ENCODE data around the gene BAG1.

Gene BAG1

DNA sequence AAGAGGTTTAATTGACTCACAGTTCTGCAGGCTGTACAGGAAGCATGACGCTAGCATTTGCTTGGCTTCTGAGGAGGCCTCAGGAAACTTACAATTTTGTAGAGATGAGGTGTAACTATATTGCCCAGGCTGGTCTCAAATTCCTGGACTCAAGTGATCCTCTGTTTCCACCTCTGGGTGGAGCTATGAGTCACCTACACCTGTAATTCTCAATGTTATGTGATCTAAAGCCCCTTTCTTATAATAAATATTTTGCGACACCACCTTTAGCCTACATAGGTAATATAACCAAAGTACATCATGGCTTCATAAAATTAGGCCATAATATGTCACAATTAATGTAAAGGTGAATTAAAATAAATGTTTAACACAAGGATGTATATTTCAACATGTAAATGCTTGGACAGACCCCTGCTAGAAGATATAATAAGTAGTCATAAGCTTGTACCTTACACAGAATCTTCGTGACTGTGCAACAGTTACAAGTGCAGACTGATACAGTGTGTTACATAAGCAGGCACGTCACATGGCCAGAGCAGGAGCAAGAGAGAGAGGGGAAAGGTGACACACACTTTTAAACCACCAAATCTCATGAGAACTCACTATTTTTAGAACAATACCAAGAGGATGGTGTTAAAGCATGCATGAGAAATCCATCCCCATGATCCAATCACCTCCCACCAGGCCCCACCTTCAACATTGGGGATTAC is 54.3 kb downstream of the BAG1 start:
- no peak overlapping the region for H3K27ac ChIP-seq (ENCODE audit: low read length)
- H3K27me3 ChIP-seq (ENCODE audit: control insufficient read depth in 1 of 2, insufficient read depth in 2 of 2, low read length in 2 of 2) = no peaks in the 10 kb centered on the region

DNA sequence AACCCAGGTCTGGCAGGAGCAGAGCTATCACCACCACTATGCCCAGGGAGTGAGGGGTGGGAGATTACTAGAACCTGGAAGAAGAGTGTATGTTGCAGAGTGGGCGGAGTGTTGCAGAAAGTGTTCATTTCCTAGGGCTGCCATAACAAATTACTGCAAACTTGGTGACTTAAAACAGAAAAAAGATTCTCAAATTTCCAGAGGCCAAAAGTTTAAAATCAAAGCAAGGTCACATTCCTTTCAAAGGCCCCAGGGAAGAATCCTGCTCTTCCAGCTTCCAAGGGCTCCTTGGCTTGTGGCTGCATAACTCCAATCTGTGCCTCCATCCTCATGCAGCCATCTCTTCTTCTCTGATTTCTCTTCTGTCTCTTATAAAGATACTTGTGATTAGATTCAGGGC is 55.1 kb downstream of the BAG1 start:
- Histone ChIP-seq H3K9me3 (ENCODE audit: control insufficient read depth in 2 of 2, low read length in 2 of 2) (no peaks in the 10 kb centered on the region), H3K4me3 (ENCODE audit: low read length in 2 of 2) (no peak overlapping the region), H3K9ac (ENCODE audit: low read length in 2 of 2) (no peak overlapping the region), H3K4me1 (ENCODE audit: control insufficient read depth, insufficient read depth, low read length) (no peaks in the 10 kb centered on the region), H3K27ac (ENCODE audit: low read length) (no peak overlapping the region), H3K27me3 (ENCODE audit: control insufficient read depth in 1 of 2, insufficient read depth in 2 of 2, low read length in 2 of 2) (no peaks in the 10 kb centered on the region), H3K36me3 (ENCODE audit: control insufficient read depth in 2 of 2, insufficient read depth in 2 of 2, low read length in 2 of 2) (no peaks in the 10 kb centered on the region)

More for the DNA sequence above, 54.3 kb downstream of the BAG1 start:
- Histone ChIP-seq H3K36me3 (ENCODE audit: control insufficient read depth in 2 of 2, insufficient read depth in 2 of 2, low read length in 2 of 2) (no peaks in the 10 kb centered on the region), H3K9ac (ENCODE audit: low read length in 2 of 2) (no peak overlapping the region), H3K9me3 (ENCODE audit: control insufficient read depth in 2 of 2, low read length in 2 of 2) (no peaks in the 10 kb centered on the region), H3K4me1 (ENCODE audit: control insufficient read depth, insufficient read depth, low read length) (no peaks in the 10 kb centered on the region), H3K4me3 (ENCODE audit: low read length in 2 of 2) (no peak overlapping the region)

DNA sequence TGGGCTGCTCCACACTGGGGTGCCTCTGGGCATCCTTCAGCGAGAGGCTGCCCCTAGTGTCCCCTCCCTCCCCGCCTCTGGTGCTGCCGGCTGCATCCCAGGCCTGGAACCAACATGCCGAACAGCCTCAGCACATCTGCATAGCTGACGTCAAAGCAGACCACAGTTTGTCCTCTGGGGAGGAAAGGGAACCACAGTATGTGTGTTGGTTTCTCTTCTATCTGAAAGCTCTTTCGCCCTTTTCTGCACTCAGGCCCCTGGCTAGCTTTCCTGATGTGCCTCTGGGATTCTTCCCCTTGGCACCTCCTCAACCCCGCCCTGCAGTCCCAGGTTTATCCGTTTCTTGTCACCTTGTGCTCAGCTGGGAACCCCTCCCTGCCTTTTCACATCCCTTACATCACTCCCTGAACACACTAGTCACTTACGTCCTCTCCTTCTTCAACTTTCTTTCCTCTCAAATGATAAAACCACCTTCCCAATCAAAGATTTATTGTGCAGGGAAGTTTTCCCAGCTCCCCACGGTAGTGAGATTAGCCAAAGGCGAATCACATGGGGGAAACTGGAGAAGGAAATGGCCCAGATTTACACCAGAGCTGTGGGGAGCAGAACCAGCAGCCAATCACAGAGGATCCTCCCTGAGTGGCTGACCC is 61.8 kb downstream of the BAG1 start:
- Histone ChIP-seq H3K4me3 (ENCODE audit: low read length in 2 of 2) (no peak overlapping the region), H3K27ac (ENCODE audit: low read length) (no peak overlapping the region)

More for the DNA sequence above, 61.8 kb downstream of the BAG1 start:
- Histone ChIP-seq H3K4me1 (ENCODE audit: control insufficient read depth, insufficient read depth, low read length) (peaks cover 3% of the 10 kb centered on the region), H3K9me3 (ENCODE audit: control insufficient read depth in 2 of 2, low read length in 2 of 2) (no peaks in the 10 kb centered on the region), H3K9ac (ENCODE audit: low read length in 2 of 2) (no peak overlapping the region), H3K36me3 (ENCODE audit: control insufficient read depth in 2 of 2, insufficient read depth in 2 of 2, low read length in 2 of 2) (no peaks in the 10 kb centered on the region), H3K27me3 (ENCODE audit: control insufficient read depth in 1 of 2, insufficient read depth in 2 of 2, low read length in 2 of 2) (no peaks in the 10 kb centered on the region)

All from stomach smooth muscle (tissue), 2 donors.